CMK (cell line): Measurements from ENCODE around the gene MAP2.

Source experiments
- DNase-seq: peaks from one replicate; pipeline ENCODE4 v3.0.0-alpha.2; 2010; ENCODE audit warnings: low read depth

Gene MAP2

DNA sequence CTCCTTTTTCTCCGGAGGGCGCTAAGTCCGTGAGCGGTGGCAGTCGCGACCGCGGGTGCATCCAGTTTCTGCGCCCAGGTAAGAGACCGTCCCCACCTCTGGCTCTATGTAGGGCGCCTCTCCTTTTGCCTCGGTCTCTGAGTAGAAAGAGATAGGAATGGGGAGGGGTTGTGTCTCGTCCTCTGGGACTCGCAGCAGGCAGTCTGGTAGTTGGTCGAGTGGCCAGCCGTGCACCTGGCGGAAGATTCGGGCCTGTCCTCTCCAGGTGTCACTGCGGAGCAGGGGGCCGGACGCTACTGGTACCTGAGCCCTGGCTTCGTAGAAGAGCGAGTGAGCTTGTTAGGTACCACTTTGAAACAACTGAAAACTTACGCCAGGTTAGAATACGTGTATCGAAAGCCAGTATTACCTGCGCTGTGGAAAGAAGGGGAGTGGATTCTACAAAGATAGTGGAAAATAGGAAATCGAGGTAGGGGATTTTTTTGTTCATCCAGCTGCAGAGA is 403 bp downstream of the MAP2 start:
- no peak for DNase-seq

GRCh38 chr2:209424781-209425470 is 1.1 kb downstream of the MAP2 start:
- no peak for DNase-seq

DNA sequence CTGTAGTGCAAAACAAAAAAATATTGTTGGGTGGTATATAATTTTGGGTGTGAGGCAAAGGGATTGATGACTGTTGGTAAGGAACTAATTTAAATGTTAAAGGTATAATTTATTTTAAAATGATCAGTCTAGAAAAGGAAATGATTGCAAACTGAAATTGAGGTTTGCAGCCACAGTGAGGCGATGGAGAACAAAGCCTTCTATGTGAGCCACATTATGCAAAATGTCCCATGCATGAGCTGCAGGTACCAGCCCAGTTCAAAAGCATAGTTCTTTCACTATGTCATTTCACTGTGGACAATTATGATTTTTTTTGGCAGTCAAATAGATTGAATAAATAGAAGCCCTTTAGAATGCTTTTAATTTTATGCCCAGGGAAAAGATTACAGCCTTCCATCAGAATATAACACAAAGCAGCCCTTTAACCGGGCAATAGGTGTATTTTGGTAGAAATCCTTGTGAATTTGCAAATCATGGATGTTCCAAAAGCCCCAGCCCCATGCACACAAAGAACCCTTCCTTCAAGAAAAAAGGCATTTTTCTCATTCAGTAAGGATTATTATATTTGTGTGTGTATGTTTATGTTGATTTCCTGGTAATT is 1.7 kb downstream of the MAP2 start:
- no peak for DNase-seq

- no peak for DNase-seq
These were observed 2.6 kb downstream of the MAP2 start for GRCh38 chr2:209426432-209426831.

DNA sequence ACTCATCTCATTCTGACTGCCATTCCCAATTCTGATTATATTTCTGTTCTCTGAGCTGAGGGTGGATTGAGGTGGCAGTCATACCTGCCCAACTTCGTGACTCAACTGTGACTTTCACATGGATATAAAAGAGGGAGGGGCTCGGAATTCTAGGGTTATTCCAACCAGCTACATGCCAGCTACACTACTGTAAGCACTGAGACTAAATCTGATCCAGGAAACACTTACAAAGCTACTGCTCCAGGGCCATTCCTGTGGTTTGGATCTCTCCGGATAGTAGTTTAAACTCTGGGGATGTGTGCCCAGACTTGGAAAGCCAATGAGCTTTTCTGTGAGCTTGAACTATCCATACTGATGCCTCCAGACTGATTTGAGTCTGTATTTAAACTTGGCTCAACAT is 7.9 kb downstream of the MAP2 start:
- no peak for DNase-seq

DNA sequence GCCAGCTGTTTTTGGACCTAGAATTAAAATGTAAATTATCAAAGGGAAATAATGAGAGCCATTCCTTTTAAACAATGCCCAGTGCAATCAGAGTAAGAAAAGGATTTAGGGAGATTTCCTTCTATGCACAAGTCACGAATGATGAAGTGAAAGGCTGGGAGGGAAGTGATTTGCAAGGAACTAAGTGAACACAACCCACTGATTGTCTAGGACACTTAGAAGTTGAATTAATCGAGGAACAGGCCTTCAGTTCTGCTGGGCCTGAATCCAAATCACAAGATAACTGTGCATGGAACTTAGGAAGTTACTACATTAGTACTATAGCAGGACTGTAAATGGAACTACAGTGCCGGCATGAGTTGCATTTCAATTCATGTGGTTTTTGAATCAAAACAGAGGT is 17.7 kb downstream of the MAP2 start:
- no peak for DNase-seq

GRCh38 chr2:209442939-209443338 is 19.1 kb downstream of the MAP2 start:
- no peak for DNase-seq

- no peak for DNase-seq
These were observed 21.6 kb downstream of the MAP2 start for GRCh38 chr2:209445485-209445884.

GRCh38 chr2:209451209-209451834 is 27.5 kb downstream of the MAP2 start:
- no peak for DNase-seq

GRCh38 chr2:209456489-209456888 is 32.6 kb downstream of the MAP2 start:
- DNase-seq: no peak

- no peak for DNase-seq
These were observed 34.4 kb downstream of the MAP2 start for GRCh38 chr2:209458008-209458979.

GRCh38 chr2:209459359-209459758 is 35.5 kb downstream of the MAP2 start:
- DNase-seq: no peak

GRCh38 chr2:209460151-209460761 is 36.4 kb downstream of the MAP2 start:
- no peak for DNase-seq

- no peak for DNase-seq
These were observed 39.4 kb downstream of the MAP2 start for GRCh38 chr2:209463226-209463625.

GRCh38 chr2:209463835-209464234 is 40.0 kb downstream of the MAP2 start:
- no peak for DNase-seq

GRCh38 chr2:209468846-209469245 is 45.0 kb downstream of the MAP2 start:
- no peak for DNase-seq

- DNase-seq: no peak
These were observed 45.6 kb downstream of the MAP2 start for GRCh38 chr2:209469481-209469880.

DNA sequence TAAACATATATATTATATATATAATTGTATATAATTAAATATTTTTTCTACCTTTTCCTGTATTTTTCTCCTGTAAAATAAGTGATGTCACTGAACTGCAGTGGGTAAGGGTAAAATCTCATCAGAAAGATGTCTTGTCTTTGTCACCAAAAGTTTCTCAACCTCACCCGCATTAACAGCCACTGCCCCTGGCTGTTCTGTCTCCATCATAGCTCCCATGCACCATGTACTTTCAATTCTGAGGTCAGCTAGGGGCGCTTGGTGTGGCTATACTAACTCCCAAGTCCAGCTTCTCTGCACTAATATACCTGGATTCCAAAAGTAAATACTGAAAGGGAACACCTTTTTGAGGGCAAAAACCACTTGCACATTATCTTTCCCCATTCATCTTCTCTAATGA is 46.6 kb downstream of the MAP2 start:
- no peak for DNase-seq

DNA sequence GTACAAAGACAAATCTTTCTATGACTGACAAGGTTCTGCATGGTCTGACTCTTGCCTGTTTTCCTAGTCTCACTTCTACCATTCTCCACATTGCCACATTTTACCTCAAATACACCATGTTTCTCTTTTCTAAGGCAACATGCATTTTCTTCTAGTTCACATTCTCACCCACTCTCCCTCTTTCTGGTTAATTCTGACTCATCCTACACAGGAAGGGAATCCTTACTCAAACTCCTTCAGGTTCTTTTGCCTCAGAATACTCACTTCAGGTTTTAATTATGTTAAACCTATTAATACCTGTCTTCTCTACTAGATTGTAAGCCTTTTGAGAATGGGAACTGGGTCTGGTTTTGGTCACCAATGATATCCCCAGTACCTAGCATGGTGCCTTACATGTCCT is 47.2 kb downstream of the MAP2 start:
- DNase-seq: no peak

DNA sequence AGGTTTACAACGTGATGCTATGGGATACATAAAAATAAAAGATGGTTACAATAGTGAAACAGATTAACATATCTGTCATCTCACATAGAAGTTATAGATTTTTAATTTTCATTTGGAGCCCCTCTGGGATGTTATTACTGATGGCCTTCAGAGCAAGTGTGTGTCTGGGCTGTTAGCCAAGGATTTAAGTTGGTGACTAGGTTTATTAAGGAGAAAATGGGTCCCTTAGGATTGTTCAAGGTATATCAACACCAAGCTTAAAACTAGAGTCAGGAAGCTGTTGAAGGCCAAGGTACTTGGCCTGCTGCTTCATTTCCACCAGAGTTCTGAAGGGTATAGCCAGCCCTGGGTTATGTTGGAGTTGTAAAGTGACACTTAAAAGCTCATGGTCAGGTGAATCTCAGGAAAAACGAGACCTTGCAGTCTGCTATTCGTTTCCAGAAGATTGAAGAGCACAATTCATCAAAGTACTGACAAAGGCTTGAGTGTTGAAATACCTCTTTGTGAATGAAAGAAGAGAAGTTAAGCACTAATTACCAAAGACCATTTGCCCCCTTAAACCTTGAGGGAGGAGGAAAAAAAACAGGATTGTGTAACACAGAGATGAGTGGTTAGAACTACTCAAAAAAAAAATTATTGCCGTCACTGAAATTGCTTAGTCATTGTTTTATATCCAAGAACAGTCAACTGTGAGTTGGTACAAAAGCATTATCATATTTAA is 48.4 kb downstream of the MAP2 start:
- no peak for DNase-seq

- DNase-seq: no peak
These were observed 49.0 kb downstream of the MAP2 start for GRCh38 chr2:209472871-209473270.
